Fibroblast of the aortic adventitia (primary cell): ENCODE results near the gene CD3D. TPM values are rescaled to one million over a fixed set of nuclear protein-coding genes. Genes with fewer than 3 reads are reported as not detected.

Experiments used
- DNase-seq: peaks from one replicate; pipeline ENCODE4 v3.0.0-alpha.2; 2010; ENCODE audit warnings: low read depth
- H3K4me3 ChIP-seq: 2 replicates; pipeline ENCODE4 v1.5.1; 2011; ENCODE audit warnings: low read depth, mild to moderate bottlenecking, control low read depth, low read length, moderate library complexity
- small RNA-seq: library from RNA; depleted of rRNA; stranded (forward); fragments of <200 nt; gene quantifications from one replicate; pipeline ENCODE3, GENCODE V24; 2012
- total RNA-seq: library from RNA; depleted of rRNA; stranded (reverse); fragments of >200 nt; gene quantifications from 2 replicates; pipeline ENCODE4 v1.2.3, GENCODE V29; 2012; ENCODE audit warnings: low replicate concordance
- TF ChIP-seq, protein P1 (sequence below): IDR thresholded peaks from 2 replicates; pipeline ENCODE4 v1.5.1; 2011; ENCODE audit warnings: mild to moderate bottlenecking, low read length, control low read depth, inconsistent platforms; ENCODE audit not compliant: insufficient read depth

Gene CD3D
- total RNA-seq, 1 donor, result not detected

DNA sequence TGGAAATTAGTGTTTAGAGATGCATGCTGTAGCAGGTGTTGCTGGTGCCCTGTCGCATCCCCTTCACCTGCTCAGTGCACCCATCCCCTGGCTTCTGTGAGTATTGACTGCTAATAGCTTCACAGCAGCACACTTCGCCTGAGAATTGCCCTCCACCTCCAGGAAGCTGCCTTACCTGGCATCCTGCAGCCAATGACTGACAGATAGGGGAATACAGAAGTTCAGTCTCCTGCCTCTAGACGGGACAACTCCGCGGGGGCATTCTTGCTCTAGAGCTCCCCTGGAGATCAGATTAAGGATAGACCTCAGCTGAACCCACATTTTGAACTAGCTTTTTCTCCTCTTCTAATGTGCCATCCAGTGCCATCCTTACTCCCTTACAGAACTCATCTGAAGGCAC lies 47.3 kb downstream of the CD3D start:
- DNase-seq, result no peak
- H3K4me3 ChIP-seq, result no peak overlapping the region
- TF ChIP-seq, protein P1, sequence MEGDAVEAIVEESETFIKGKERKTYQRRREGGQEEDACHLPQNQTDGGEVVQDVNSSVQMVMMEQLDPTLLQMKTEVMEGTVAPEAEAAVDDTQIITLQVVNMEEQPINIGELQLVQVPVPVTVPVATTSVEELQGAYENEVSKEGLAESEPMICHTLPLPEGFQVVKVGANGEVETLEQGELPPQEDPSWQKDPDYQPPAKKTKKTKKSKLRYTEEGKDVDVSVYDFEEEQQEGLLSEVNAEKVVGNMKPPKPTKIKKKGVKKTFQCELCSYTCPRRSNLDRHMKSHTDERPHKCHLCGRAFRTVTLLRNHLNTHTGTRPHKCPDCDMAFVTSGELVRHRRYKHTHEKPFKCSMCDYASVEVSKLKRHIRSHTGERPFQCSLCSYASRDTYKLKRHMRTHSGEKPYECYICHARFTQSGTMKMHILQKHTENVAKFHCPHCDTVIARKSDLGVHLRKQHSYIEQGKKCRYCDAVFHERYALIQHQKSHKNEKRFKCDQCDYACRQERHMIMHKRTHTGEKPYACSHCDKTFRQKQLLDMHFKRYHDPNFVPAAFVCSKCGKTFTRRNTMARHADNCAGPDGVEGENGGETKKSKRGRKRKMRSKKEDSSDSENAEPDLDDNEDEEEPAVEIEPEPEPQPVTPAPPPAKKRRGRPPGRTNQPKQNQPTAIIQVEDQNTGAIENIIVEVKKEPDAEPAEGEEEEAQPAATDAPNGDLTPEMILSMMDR, result no peak

DNA sequence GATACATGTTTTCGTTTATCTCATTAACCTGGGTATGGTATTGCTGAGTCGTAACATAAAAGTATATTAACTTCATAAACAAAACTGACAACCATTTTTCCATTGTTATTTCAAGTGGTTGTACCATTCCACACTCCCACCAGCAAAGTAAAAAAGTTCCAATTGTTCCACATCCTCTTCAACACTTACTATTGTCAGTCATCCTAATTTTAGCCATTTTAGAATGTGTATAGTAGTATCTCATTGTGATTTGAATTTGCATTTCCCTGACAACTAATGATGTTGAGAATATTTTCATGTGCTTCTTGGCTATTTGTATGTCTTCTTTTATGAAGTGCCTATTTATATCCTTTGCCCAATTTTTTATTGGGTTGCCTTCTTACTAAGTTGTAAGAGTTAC lies 48.5 kb downstream of the CD3D start:
- DNase-seq, result no peak
- no peak overlapping the region for H3K4me3 ChIP-seq
- TF ChIP-seq, protein P1, result no peak

DNA sequence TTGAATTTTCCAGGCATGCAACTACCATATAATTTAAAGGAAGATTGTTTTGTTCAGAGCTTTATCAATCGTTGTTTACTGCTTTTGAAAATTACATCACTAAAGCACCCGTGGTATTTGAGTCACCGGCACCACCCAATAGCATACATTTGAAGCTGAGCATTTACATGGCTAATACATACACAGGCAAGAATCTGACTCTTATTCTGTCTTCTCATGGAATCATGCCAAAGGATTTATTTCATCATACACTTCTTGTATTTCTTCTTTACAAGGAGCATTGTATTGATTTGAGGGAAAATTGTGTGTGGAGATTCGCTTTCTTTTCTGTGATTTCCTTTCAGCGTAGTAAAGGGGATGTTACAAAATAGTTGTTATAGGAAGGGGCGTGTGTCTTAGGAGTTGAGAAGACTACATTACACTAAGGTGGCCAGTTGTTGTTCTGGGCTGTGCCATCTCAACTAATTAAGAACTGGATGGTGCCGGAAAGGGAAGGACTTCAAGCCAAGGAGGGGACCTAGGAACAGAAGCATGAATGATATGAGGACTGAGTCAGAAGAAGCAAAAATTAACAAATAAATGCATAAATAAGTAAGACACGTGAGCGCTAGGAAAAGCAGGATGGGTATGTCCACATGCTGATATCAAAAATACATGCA lies 50.9 kb downstream of the CD3D start:
- TF ChIP-seq, protein P1, result no peak
- H3K4me3 ChIP-seq, result no peak overlapping the region
- DNase-seq, result peak; percentile 11

DNA sequence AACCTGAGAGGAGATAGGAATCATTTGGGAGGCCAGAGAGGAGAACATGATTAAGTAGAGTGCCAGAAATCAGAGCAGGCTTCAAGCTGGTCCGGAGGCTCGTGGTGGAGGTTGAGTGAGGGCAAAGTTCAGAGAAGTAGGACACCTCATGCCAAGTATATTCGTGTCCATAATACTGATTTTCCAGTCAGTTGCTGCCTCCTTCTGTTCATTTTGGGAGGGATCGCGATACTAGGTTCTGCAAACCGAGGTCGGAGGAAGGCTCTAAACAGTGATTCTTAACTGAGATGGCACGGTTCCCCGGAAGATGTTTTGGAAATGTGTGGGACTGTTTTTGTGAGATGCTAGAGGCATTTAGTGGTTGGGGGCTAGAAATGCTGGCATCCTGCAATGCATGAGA lies 51.6 kb downstream of the CD3D start:
- TF ChIP-seq, protein P1, result peak; percentile 22
- DNase-seq, result peak; percentile 9
- H3K4me3 ChIP-seq, result no peak overlapping the region

DNA sequence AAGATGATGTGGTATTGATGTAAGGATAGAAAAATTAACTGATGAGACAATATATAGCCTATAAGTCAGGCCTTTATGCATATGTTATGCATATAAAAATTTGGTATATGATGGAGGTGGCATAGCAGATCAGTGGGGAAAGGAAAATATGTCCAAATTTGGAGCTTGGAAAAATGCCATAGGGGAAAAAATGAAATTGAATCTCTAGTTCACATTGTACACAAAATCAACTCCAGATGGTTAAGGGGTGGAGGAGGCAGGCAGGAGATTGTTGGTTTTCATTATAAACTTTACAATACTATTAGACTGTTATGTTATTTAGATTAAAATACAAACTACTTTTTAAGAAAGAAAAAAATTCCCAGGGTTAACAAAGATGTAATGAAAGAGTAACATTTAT lies 53.1 kb downstream of the CD3D start:
- H3K4me3 ChIP-seq, result no peak overlapping the region
- DNase-seq, result peak; percentile 3

More for the DNA sequence above, 53.1 kb downstream of the CD3D start:
- TF ChIP-seq, protein P1, result no peak

Small RNAs within 50 kb of the gene (small RNA-seq; reads per million reads assigned to genes)
- gene AP001582.1, result not detected

Other genes starting within 250 kb of the CD3D start
- under 0.01 and 0.25 TPM in 2 replicates for gene SCN4B, start 189.9 kb downstream of the CD3D start, total RNA-seq
- gene SCN2B, start 166.1 kb downstream of the CD3D start, total RNA-seq, result 0.33 TPM in 1 of 2 replicates, not detected in the other
- not detected in 2 replicates for gene JAML, start 117.7 kb downstream of the CD3D start, total RNA-seq
- 0.41 and 0.45 TPM in 2 replicates for gene MPZL3, start 90.3 kb downstream of the CD3D start, total RNA-seq
- 0.36 and 1.1 TPM in 2 replicates for gene MPZL2, start 78.4 kb downstream of the CD3D start, total RNA-seq
- not detected in 2 replicates for gene CD3E, start 38.0 kb downstream of the CD3D start, total RNA-seq
- not detected in 2 replicates for gene CD3G, start 1.6 kb upstream of the CD3D start, total RNA-seq
- gene UBE4A, start 16.9 kb upstream of the CD3D start, total RNA-seq, result 25.7 and 74.8 TPM in 2 replicates
- gene ATP5MG, start 58.9 kb upstream of the CD3D start, total RNA-seq, result 55.2 and 72.8 TPM in 2 replicates
- 38.9 and 49.8 TPM in 2 replicates for gene KMT2A, start 93.8 kb upstream of the CD3D start, total RNA-seq
- gene TTC36, start 184.8 kb upstream of the CD3D start, total RNA-seq, result 0.81 TPM in 1 of 2 replicates, not detected in the other
- gene TMEM25, start 188.5 kb upstream of the CD3D start, total RNA-seq, result 7.7 and 10.3 TPM in 2 replicates
- 46.5 and 66.6 TPM in 2 replicates for gene IFT46, start 223.2 kb upstream of the CD3D start, total RNA-seq
- gene ARCN1, start 229.7 kb upstream of the CD3D start, total RNA-seq, result 72.4 and 210 TPM in 2 replicates